HG03469 (cell line): ENCODE results near the gene SLC38A5.
"Not testable (repeated sequence)": the region's sequence is repeated elsewhere in the genome, so short reads cannot be mapped to it uniquely, and the experiment has no call there.

Experiments used
- ATAC-seq: cut with Tn5 transposase; IDR thresholded peaks from one replicate; pipeline ENCODE4 v1.9.1; 2021; ENCODE audit warnings: mild to moderate bottlenecking, moderate library complexity, moderate number of reproducible peaks; ENCODE audit not compliant: unreplicated experiment

Gene SLC38A5

GRCh38 chrX:48470833-48471118 is 716 bp upstream of the SLC38A5 start:
- no peak for ATAC-seq

DNA sequence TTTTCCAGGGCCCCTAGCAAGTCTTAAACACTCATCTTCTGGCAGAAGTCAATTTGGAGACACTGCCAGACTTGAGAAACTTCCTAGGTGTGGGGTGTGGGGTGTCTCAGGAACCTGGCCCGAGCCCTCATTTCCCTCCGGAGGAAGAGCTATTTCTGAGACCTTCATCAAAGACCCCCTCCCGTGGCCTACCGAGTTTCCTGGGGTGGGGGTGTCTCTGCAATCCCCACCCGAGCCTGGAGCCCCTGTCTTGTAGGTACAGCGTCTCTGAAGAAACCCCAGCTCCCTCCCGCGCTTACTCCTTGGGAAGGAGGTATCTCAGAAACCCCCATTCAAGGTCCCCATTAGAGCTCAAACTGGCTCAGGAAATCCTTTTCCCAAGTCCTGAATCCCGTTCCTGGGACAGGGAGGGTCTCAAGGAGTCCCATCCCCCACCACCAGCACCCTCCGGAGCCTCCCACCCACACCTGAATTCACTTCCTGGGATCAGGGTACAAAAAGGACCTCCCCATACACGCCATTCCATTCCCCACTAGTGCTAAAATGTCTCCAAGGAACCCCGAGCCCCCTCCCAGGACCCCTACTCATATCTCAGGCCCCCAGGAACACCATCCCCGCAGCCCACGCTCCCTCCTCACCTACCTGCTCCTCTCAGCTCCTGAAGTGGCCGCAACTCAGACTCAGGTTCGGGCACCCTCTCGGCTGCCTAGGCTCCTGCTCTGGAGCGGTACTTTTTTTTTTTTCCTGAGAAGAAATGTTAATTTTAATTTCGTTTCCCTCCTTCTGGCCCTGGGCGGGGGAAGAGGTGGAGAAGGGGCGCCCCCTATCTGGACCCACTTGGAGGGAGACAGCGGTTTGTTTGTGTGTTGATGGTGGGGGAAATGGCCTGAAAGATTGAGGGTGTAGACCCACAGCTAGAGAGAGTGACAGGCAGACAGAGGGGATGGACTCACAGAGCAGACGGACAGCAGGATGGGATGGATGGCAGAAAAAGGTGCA is 1.1 kb downstream of the SLC38A5 start:
- ATAC-seq, result no peak

- no peak for ATAC-seq
These were observed 1.8 kb downstream of the SLC38A5 start for GRCh38 chrX:48468247-48468671.

- no peak for ATAC-seq
These were observed 2.7 kb downstream of the SLC38A5 start for GRCh38 chrX:48467281-48467761.

GRCh38 chrX:48466696-48467095 is 3.4 kb downstream of the SLC38A5 start:
- ATAC-seq, result no peak

GRCh38 chrX:48465336-48465933 is 4.6 kb downstream of the SLC38A5 start:
- ATAC-seq, result no peak

DNA sequence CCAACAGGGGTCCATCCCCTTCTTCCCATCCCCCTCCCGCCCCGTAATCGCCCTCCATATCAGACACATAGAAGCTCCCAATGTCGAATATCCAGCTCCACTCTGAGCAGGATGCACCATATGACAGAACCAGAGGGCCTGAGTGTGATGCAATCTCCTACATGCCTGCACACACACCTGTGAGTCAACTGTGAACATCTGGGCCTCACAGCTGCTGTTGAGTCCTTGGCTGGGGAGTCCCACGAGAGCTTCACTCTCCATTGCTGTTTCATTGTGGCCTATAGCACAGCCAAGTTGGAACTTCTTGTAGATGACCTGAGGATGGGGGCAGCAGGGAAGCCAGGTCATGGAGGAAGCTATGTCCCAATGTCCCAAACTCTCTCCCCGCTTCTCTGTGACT is 8.2 kb downstream of the SLC38A5 start:
- ATAC-seq, result no peak

GRCh38 chrX:48460606-48461005 is 9.5 kb downstream of the SLC38A5 start:
- no peak for ATAC-seq

DNA sequence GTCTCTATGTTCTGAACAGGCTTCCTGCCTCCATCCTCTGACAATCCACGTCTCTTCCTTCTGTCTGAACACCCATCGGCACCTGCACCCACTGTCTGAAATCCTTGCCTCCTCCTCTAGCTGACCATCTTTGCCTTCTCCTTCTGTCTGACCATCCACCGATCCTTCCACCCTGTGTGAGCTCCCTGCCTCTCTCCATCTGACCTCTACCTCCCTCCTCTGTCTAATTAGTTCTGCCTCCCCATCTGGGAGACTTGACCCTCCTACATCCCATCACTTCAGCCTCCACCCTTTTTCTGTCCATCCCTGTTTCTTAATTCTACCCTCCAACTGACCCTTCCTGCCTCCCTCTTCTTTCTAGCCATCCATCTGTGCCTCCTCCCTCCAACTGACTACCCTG is 10.0 kb downstream of the SLC38A5 start:
- ATAC-seq, result no peak

- no peak for ATAC-seq
These were observed 10.6 kb downstream of the SLC38A5 start for GRCh38 chrX:48459483-48459882.

GRCh38 chrX:48458711-48459110 is 11.3 kb downstream of the SLC38A5 start:
- no peak for ATAC-seq

DNA sequence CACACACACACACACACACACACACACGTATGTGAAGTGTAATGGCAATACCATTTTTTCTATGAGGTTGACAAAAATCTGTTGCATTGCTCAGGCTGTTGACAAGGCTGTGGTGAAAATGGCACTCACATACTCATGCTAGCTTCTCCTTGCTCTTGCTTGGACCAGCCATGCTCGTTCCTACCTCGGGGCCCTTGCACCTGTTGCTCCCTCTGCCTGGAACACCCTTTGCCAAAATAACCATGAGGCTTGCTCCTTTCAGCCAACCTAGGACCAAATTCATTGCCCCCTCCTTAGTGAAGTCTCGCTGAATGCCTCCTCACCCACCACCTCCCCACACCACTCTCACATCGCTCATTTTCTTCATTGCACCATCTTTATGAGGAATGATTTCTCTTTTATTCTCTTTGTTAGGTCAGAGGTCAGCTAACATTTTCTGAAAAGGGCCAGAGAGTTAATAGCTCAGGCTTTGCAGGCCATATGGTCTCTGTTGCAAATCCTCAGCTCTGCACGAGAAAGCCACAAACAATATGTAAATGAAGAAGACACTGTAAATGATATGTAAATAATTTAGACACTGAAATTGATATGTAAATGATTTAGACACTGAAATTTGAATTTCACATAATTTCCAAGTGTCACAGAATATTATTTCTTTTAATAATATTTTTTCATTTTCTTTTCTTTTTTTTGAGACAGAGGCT is 13.3 kb downstream of the SLC38A5 start:
- no peak for ATAC-seq

DNA sequence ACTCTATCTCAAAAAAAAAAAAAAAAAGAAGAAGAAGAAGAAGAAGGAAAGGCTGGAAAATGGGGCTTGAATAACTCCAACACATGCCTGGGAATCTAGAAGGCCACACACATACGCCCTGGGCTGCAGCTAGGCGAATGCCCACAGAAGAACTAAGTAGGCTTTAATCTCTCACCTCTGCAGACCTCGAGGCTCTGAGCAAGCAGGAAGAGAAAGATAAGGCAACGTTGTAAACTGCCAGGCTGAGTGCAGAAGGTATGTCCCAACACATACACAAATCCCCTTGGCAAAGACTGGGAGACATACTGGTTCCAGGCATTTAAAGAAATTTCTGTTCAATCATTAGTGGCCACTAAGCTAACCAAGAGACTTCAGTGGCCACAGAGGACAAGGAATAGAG is 18.4 kb downstream of the SLC38A5 start:
- ATAC-seq, result no peak

GRCh38 chrX:48450076-48450475 is 20.0 kb downstream of the SLC38A5 start:
- ATAC-seq, result no peak

DNA sequence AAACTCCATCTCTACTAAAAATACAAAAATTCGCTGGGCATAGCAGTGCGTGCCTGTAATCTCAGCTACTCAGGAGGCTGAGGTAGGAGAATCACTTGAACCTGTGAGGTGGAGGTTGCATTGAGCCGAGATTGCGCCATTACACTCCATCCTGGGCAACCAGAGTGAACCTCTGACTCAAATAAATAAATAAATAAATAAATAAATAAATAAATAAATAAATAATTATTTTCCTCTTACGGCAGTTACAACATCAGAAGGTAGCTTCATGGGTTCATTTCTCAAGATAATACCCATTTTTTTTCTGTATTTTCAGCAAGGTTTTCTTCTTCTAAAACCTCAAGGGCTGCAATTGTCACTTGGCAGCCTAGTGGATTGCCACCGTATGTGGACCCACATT is 22.9 kb downstream of the SLC38A5 start:
- not testable (repeated sequence) for ATAC-seq

- ATAC-seq, result not testable (repeated sequence)
These were observed 36.3 kb downstream of the SLC38A5 start for GRCh38 chrX:48433713-48434112.

DNA sequence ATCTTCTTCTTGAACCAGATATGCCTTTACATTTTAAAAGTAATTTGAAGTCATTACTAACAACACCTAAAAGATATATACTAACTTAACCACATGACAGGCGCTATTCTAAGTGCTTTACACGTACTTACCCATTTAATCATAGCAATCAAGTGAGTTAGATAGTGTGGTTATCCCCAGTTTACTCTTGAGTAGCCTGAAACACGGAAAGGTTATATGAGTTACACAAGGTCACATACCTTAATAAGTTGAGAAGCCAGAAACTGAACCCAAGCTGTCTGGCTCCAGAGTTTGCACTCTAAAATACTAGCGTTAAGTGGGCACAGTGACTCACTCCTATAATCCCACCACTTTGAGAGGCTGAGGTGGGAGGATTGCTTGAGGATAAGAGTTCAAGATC is 39.9 kb downstream of the SLC38A5 start:
- ATAC-seq, result not testable (repeated sequence)

- not testable (repeated sequence) for ATAC-seq
These were observed 40.5 kb downstream of the SLC38A5 start for GRCh38 chrX:48429606-48430005.

- ATAC-seq, result not testable (repeated sequence)
These were observed 42.9 kb downstream of the SLC38A5 start for GRCh38 chrX:48427027-48427716.

- not testable (repeated sequence) for ATAC-seq
These were observed 58.2 kb downstream of the SLC38A5 start, which contains the start of gene SSX4B for GRCh38 chrX:48411860-48412259. TSS of gene SSX4B (minus strand) at chrX:48411960. CDS start at chrX:48411372, 588 bp downstream.
